ENCODE measurements around the gene ASCL2.

ASCL2 gene

DNA sequence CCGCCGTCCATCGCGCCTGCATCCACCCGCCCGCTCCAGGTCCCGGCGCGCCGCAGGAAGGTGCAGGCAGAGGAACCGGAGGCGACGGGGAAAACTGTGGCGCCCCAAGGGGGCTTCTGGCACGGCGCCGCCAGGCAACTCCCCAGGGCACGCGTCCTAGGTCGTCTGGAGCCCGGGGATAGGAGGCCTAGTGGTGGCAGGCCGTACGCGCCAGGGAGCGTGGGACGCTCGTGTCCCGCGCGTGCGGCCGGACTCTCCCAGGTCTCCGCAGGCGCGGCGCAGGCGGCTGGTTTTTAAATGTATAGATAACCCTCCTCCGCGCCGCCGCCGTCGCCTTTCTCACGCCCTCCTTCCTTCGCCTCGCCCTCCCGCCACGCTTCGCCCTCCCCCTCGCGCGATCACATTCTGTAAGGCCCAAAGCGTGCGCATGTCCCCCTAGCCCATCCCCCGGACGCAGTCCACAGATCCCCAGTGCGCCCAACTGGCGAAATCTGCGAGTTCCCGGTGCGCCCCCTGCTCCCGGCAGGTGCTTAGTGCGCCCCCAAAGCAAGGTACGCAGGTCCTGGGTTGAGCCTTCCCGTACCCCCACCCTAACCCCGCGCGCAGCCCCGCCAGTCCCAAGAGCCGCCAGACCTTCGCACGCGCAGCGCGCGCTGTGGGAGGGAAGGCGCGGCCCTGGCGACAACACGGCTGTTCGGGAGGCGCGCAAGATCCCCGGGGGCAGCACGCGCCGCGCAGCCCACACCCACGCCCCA, at the start of gene ASCL2:
Gene ASCL2 (minus strand): TSS at position 267 of the 755 bp plus-strand sequence. CDS start 256 bp downstream, at position 11.
- no peak for DNase-seq (ENCODE audit: low read depth)

DNA sequence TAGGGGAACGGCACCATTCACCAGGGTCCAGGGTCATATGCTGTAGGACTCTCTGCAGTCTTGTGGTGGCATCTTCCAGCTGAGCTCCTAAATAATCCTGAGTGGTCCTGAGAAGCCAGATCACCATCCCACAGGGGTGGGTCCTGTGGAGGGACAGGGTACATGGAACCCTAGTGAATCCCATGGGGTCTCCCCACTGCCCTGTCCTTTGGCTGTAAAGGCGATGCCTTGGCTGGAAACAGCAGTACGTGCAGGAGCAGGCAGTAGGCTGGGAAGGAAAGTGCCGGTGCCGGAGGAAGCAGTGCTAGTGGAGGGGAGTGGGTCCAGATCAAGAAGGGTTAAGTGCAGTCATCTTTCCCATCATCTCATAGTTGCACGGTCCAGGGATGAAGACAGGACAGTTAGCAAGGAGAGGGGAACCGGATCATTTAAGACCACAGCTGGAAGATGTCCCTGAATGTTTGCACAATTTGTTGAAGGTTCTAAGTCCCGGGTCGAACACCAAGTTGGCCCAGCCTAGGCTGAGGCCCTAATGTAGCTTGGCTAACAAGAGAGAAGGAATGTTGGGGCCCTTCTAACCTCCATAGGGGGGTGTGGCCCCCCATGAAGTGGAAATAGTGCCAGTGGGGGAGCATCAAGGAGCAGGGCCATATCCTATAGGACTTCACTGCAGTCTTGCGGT, 49.5 kb upstream of the ASCL2 start:
- no peak for DNase-seq (ENCODE audit: low read depth)

- DNase-seq (ENCODE audit: low read depth): no peak
Observed at GRCh38 chr11:2318707-2319106, 48.3 kb upstream of the ASCL2 start.

- DNase-seq (ENCODE audit: low read depth): no peak
Observed at GRCh38 chr11:2318123-2318522, 47.7 kb upstream of the ASCL2 start.

- no peak for DNase-seq (ENCODE audit: low read depth)
Observed at GRCh38 chr11:2317354-2318050, 47.1 kb upstream of the ASCL2 start.

DNA sequence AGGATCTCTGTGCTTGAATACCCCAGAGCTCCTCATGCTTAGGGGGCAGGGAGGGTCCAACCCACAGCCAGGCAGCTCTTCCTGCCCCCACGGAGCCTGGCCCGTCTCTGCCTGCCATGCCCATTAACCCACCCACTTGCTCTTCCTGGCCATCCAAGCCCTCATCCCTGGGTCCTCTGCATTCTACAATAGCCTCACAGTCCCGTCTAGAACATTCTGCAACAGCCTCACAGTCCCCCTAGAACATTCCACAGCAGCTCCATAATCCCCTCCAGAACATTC, 46.5 kb upstream of the ASCL2 start:
- no peak for DNase-seq (ENCODE audit: low read depth)

DNA sequence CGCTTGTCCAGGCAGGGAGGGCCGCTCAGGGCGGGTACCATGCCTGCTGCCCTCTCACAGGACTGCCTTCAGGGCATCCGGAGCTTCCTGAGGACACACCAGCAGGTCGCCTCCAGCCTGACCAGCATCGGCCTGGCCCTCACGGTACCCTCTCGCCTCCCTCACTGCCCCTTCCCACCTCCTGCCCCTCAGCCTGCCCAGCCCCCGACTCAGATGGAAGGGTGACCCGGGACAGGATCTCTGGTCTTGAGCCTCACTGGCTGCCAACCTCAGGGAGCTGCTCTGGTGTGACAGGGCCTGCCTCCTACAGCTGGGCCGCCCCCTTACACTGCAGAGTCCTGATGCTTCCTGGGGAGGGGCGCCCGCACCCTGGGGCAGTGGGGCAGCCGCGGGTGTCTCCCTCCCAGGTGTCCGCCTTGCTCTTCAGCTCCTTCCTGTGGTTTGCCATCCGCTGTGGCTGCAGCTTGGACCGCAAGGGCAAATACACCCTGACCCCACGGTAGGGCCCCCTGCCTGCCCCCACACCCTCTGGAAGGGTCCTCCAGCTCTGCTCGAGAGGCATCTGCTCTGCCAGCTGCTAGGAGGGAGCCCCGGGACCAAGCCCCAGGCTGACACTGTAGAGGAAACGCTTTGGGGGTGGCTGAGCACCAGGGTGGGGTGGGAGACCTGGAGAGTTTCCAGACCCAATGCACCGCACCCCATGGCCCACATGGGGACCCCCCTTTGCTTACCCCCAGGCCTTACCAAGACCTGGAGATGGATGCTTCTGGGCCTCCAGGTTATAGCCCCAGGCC, 46.0 kb upstream of the ASCL2 start:
- DNase-seq (ENCODE audit: low read depth): no peak

DNA sequence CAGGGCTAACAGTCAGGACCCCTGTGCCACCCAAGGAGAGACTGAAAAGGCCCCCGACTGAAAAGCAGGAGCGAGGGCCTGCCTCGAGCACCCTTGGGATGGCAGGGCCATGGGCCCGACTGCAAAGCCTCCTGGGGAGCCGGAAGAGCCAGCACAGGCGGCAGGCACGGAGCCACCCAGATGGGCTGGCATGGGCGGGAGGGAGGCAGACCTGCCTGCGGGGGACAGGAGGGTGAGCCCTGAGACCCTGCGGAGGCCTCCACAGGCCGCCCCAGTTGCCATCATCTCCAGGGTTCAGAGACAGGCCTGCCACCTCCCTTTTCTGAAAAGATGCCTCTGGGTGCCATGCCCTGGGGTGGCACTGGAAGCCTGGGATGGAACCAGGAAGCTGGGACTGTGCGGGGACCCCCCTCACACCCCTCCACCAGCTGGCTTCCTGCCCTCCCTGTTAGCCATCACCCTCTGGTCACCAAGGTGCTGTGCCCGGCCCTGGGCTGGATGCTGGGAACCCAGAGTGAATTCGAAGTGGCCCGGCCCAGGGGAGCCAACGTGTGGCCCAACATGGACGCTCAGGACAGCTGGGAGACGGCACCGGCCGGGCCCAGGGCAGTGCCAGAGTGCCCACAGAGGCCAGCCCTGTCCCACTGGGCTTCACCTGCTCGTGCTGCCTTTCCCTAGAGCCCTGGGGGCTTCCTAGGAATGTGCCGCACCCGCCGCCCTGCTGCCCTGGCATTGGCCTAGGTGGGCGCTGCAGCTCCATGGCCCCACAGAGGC, 45.2 kb upstream of the ASCL2 start:
- DNase-seq (ENCODE audit: low read depth): no peak

DNA sequence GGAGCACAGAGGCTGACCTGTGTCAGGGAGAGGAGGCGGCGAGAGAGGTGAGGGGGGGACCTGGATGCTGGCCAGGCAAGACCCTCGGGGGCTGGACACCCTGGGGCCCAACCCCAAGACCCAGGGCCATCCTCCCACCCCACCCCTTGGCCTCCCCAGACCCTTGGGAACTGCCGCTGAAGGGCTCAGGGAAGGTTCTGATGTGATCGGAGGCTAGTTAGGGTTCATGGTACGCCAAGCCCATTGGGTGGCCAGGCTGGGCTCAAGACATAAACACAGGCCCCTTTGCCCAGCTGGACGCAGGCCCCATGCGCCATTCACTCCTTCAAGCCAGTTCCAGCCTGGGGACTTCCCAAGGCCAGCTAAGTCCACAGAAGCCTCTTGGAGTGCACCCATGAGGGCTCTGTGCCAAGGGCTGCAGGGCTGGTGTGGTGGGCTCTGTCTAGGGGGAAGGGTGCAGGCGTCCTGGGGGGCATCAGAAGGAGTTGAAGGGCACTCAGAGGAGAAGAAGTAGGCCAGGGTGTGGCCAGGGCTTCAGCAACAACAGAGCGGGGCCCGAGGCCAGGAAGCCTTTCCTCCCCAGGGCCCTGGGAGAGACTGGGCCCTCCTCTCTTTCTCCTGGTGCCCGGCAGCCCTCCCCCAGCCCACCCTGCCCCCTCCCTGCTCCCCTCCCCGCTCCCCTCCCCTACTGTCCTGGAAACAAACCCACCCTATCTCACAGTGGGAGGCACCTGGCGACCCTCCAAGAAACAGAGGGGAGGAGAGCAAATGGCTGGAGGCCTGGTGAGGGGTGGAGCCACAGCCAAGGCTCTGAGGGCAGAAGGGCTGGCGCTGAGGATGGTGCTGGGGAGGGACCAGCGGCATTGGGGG, 44.4 kb upstream of the ASCL2 start:
- no peak for DNase-seq (ENCODE audit: low read depth)

DNA sequence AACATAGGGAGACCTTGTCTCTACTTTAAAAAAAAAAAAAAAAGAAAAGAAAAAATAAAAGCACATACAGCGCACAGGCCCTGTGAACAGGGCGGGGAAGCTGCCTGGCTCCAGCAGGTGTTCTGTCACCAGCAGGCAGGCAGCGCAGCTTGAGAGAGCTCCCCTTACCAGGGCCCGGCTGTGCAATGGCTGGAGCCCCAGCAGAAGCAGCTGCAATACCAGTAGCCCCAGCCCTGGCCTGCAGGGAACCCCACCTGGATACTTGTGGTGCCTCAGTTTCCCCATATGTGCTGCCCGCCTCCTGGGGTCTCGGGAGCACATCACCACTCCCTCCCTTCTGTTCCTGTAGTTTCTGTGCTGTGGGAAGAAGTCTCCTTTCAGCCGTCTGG, 43.7 kb upstream of the ASCL2 start:
- no peak for DNase-seq (ENCODE audit: low read depth)

DNA sequence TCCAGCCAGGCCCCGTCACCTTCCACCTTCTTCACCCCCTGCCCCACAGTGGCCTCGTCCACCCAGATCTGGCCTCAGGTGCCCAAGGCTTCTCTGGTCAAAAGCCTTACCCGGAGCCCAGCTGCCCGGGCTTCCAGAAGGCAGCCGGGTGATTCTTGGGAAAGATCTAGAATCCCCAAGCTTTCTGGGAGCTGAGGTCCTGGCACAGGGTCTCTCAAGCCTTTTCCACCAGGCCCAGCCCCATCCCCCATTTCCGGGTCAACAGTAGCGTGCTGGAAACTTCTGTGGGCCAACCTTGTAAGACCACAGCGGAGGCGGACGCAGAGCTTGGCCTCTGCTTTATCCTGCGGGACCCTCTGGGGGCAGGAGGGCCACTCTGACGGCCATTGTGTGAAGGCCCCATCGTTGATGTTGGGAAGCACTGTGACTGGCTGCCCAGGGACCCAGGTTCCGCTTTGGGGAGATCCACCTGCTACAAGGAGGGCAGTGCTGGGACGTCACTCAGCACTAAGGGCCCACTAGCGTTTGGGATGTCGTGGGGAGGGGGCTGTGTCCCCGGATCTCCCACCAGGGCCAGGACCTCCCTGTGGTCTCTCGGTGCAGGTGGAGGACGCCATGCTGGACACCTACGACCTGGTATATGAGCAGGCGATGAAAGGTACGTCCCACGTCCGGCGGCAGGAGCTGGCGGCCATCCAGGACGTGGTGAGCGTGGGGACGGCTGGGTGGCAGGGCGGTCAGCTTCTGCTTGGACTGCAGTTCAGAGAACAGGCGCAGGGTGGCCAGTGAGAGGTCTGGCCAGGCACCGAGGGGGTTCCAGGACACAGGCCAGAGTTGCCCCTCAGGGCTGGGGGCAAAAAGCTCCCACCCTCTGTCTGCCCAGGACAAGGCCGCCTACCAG, 42.9 kb upstream of the ASCL2 start:
- DNase-seq (ENCODE audit: low read depth): no peak

DNA sequence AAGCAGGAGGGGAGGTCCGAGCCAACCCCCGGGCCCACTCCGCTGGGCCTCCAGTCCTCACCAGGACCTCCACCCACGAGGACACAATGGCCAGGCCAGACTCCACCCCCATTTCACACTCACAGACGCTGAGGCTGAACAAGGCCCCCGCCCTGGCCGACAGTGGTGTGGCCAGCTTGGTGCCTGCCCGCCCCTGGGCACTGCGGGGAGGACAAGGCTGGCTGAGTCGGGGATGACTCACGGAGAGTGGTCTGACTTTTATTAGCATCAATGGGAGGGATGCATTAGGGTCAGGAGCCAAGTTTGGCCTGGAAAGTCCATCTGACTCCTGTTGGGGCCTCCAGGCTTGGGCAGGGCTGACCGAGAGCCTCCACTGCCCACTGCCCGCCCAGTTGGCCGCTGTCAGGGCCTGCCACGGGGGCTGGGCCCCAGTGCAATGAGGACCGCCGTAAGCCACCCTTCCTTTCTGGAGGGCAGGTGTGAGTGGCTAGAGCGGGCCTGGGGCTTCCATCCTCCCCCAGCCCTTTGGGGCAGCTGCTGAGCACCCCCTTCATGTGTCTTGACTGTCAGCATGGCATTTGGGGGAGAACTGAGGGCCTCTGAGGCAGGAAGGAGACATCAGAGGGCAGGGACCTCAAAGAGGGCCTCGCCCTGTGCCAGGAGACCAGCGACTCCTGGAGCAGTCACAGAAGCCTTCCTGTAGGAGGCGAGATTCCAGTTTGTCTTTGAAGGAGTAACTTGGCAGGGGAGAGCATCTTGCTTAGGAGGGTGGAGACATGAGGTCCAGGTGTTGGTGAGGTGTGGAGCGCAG, 42.0 kb upstream of the ASCL2 start:
- no peak for DNase-seq (ENCODE audit: low read depth)

DNA sequence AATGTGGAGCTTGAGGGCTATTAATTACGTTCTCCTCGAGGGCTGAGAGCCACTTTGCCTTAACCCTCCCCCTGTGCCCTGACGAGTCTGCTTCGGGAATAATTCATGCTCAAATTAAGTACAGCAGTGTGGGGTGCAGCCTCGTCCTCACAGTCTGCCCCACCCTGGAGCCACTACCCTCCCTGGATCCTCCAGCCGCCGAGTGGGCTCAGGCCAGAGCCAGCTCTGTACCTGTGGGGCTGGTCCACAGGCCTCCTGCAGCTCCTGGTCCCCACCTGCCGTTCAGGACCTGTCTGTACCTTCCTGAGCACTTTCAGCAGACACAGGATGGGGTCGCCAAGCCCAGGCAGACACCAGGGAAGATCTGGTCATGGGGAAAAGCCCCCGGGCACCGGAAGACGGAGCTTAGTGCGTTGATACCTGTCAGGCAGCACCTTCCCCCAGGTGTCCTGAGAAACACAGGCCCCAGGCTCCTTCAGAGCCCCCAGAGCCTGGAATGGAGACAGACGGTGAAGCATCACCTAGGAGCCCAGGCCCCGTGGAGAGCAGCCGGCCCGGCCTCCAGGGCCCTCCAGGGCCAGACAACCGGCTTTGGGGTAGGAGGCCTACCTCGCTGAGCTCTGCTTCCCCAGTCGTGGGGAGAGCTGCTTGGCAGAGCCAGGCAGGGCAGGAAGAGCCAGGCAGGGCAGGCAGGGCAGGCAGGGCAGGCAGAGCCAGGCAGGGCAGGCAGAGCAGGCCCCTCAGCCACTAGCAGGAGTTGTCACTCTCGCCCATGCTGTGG, 41.2 kb upstream of the ASCL2 start:
- no peak for DNase-seq (ENCODE audit: low read depth)

DNA sequence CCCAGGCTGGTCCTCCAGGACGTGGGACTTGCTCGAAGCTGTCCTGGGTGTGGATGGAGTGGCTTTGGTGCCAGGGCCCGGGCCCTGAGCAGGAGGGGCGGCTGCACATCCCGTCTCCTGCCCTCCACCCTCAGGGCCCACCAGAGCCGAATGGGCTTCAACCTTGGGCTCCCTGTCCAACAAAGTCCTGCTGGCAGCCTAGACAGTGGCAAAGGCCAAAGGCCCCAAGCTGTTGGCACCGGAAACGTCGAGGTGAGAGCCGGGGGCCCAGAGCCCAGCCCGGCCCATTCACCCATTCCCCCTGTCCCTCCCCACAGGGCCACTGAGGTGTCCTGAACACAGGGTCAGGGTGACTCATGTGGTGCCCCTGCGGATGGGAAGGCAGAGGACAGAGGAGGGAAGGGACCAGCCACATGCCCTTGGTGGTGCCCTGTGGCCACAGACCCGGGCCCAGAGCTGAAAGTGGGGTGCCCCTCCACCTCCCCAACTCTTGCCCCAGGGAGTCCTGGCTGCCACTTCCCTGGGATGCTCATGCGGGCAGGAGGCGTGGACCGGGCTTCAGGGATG, 40.5 kb upstream of the ASCL2 start:
- no peak for DNase-seq (ENCODE audit: low read depth)

DNA sequence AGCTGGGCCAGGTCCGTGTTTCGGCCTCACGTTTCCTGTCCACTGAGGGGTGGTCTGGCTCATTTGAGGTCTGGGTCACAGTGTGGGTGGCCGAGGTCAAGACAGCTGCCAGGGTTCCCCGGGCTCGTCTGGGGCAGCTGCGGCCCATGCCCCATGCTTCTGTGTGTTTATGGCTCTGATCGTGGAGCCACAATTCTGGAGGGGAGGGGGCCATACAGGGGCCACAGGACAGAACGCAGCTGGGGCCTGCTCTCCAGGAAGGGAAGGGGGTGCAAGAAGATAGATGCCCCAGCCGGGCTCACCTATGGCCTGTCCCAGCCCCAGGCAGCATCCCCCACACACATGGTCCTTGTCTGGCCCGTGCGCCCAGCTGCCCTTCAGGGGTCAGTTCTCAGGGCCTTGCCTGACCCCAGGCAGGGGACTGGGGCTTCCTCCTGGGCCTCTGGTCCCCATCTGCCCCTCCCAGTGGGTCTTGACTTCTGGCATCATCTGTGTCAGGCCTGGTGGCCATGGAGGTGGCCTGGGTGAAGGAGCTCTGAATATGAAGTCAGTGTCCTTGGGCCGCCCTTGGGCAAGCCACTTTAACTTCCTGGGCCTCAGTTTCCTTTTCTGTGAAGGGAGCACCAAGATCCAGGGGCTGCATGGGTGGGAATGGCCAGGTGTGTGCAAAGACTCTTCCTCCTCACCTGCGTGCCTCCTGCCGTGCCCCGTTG, 39.8 kb upstream of the ASCL2 start:
- DNase-seq (ENCODE audit: low read depth): no peak

DNA sequence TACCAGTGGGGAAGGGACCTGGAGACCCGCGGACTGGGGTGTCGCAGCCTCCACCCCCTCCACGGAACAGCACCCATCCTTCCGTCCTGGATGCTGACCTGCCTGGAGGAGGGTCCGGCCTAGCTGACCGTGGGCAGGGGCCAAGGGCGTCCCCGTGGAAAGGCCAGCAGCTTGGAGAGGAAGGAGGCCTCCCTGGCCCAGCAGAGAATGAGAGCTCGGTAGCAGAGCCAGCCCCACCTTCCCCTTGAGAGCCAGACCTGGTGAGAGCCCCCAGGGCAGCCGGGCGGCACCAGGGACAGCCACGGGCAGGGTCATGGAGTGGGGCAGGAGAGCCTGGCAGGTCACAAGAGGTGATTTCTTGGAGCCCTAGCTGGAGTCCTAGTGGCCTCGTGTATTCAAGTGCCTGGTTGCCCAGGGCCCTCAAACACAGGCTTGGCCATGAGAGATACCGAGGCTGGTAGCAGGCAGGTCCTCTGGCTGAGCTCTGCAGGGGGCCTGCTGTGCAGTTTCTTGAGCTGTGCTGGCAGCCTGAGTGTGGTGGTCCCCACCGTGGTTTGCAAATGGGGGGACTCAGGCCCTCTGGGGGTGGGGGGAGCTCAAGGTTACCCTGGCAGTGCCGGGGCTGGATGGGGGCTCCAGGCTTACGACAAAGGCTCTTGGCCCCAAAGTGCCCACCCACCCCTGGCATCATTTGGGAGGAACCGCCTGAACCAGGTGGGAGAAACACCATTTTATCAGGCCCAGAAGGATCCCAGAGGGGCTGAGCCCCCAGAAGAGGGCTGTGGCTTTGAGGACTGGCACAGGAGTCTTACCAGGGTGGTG, 39.1 kb upstream of the ASCL2 start:
- DNase-seq (ENCODE audit: low read depth): no peak
